M059J (cell line): Measurements from ENCODE around the gene S100A8. TPM values are rescaled to one million over a fixed set of nuclear protein-coding genes. Genes with fewer than 3 reads are reported as not detected.

Experiments used
- DNase-seq: peaks from one replicate; pipeline ENCODE4 v3.0.0-alpha.2; 2012; ENCODE audit warnings: low read depth
- total RNA-seq: library from RNA; depleted of rRNA; stranded (reverse); fragments of >200 nt; shearing (Covaris generic); gene quantifications from 2 replicates; pipeline ENCODE4 v1.2.3, GENCODE V29; 2014

The S100A8 gene
- total RNA-seq, 1 experiment from 2014 or later, result 0.15 TPM

DNA sequence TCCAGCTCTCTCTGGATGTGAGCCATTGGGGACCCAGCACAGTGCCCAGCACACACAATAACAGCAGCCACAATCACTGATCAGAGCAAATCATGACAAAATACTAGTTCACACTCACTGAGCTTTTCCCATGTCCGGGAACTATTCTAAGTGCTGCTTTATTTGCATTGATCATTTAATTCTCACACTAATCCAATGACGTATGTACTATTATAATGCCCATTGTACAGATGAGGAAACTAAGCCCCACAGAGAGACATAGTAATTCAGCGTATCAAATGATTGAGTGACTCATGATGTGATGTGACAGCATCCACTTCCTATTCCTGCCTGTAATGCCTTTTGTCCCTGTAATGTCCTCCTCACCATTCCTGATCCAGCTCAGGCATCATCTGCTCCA lies 1.9 kb upstream of the S100A8 start:
- DNase-seq, result no peak

DNA sequence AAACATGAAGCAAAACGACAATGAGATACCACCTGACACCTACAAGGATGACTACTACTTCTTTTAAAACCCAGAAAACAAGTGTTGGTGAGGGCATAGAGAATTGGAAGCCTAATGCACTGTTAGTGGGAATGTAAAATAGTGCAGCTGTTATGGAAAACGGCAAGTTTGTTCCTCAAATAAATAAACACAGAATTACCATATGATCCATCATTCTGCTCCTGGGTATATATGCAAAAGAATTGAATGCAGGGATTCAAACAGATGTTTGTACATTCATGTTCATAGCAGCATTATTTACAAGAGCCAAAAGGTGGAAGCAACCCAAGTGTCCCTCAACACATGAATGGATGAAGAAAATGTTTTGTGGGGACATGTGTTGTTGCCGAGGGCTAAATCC lies 1.4 kb upstream of the S100A8 start:
- DNase-seq, result no peak

DNA sequence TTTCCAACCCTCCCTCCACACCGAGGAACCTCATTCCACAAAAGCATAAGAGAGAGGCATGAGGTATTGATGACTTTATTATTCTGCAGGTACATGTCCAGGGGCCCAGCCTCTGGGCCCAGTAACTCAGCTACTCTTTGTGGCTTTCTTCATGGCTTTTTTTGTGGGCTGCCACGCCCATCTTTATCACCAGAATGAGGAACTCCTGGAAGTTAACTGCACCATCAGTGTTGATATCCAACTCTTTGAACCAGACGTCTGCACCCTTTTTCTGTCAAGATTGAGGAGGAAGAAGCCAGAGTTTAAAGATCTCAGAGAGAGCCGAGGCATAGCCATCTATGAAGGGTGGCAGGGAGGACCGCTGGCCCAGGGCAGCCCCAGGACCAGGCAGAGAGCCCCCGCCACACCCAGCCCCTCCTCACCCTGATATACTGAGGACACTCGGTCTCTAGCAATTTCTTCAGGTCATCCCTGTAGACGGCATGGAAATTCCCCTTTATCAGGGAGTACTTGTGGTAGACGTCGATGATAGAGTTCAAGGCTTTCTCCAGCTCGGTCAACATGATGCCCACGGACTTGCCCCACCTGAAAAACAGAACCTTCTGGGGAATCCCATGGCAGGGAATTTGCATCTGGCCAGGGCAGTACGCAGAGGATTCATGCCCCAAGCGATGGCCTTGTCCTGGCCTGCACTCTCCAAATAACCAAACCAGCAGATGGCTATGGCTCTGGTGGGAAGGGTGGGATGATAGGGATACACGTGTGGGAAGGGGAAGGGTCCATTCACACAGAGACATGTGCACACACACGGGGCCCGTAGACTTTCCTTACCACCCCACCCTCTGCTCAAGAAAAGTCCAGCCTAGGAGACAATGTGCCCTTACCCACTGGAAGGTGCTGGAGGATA lies 647 bp downstream of the S100A8 start:
- DNase-seq, result no peak

DNA sequence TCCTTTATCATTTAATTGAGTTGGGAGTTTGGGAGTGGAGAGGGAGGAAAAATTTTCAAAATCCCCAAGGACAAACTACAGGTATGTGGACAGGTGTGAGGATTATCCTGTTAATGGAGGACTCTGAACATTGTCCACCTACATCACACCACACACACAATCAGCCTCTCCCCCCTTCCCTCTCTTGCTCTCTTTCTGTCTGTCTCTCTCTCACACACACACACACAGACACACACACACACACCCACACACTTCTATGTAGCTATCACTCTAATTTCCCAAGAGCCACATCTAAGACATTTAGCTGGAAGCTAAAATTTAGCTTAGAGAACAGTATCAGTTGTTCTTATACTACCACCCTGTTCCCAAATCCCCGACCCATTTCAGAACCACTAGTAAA lies 1.5 kb downstream of the S100A8 start:
- DNase-seq, result no peak

DNA sequence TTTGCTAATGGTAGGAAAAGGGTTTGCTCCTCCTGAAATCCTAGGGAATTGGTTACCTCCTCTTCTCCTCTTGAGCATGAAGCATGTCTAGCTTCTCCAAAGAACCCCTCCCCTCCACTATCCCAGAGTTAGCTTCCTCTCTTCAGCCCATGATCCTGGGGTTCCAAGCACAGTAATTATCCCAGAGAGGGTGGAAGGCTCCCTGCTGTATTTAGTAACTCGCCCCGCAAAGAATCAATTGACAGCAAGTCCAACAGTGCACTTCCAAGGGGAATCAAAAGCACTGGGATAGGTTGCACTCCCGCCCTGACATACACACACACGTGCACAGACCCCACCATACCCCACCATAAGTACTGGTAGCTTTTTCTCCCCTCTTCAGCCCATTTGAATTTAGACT lies 3.1 kb downstream of the S100A8 start:
- DNase-seq, result no peak

DNA sequence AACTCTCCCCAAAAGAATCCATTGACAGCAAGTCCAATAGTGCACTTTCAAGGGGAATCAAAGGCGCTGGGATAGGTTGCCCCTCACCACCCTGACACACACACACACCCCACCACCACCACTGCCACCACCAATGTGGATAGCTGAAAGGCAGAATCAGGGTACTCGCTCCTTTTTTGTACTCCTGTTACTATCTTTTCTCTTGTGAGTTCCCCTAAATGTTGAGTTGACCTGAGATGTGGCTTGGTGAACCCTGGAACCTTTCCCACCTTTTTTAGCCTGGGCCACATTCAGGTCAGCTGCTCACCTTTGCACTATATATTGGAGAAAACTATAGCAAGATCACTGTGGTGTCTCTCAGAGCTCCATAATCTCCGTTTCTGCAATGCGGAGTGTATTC lies 3.9 kb downstream of the S100A8 start:
- no peak for DNase-seq

DNA sequence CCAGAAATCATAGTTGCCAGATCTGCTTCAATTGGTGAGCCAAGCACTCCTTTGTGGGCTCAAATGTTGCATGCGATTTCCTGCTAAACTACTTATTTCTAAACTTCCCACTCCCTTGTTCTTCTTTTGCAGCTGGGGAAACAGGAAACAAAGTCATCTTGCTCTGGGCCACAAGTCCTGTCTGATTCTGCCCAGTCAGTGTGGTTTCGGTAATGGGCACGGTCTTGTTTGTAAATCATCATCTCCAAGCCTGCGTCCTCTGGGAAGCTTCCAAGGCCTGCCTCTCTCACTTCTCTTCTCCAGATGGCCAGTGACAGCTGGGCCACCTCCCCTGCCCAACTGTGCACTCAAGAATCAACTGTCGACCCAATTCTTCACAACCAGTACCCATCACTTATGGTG lies 4.4 kb downstream of the S100A8 start:
- DNase-seq, result peak; percentile 6

DNA sequence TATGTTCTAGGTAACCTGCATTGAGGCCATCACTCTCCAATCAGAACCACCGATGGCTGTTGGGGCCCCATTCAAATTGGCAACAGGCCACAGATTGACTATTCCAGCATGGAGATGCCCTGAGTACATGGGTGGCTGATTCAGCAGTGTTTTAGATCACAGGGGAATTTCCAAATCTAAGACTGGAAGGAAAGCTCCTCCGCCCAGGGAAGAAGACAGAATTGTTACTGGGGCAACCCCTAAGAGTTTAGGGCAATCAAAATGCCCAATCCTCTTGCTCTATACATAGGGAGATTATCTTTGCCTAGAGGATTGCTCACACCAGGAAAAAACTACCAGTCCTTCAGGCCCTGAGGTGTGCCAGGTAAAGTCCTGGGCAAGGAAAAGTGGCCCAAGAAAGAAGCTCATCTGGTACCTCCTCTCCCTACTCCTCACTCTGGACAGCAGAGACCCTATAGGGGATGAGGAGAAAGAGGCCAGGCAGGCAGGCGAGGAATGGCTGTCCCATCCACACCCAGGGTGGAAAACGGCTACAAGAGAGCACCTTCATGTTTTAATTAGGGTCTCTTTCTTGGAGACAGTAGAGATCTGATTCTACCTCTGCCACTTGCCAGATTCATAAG lies 5.8 kb downstream of the S100A8 start:
- no peak for DNase-seq

DNA sequence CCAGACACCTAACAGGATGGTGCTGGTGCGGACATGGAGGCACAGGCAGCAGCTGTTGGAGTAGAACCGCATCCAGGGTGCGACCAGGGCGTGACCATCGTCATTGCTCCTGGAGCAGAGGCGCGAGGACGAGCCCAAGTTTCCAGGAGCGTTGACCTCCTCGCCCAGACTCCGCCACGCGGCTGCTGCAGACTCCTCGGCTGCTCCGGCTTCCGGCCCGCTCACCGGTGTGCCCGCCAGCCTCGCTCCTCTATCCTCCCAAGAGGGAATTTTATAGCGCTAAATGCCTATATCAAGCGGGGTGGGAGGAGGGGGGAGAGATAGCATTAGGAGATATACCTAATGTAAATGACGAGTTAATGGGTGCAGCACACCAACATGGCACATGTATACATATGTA lies 10.2 kb downstream of the S100A8 start:
- no peak for DNase-seq

DNA sequence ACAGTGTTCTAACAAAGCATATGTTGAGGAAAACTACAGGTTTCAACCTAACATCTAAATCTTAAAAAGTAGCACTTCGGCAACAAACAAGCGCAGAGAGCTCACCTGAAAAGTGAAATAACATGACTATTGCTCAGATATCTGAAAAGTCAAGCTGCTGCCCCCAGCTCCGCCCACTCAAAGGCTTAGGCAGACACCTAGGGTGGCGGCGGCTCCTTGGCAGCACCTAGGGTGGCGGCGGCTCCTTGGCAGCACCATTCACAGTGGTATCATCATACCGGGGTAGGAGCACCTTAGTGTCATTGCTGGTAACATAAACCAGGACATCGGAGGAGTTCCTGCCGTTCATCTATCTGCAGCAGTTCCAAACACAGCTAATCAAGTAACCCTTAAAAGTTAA lies 11.3 kb downstream of the S100A8 start:
- no peak for DNase-seq

DNA sequence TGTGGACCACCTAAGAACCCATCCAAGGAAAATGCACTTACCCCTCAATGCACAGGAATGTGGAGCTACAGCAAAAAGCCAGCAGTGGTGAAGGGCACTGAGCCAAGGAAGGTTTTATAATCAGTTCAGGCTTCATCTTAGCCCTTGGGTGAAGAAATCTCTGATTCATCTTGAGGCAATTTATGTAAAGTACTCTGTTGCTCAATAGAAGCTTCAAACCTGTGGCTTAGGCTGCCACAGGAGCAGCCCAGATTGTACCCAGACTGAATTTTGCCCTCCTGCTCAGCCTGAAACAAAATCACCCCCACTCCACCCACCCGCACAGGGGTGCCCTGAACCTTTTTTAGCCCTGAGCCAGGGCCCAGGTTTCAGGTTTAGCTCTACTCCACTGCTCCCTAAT lies 15.4 kb downstream of the S100A8 start, which contains the start of gene S100A12:
Gene S100A12 (minus strand): TSS at position 111 of the 400 bp plus-strand sequence. CDS start 1,029 bp downstream, outside the sequence.
- peak; percentile 84 for DNase-seq

DNA sequence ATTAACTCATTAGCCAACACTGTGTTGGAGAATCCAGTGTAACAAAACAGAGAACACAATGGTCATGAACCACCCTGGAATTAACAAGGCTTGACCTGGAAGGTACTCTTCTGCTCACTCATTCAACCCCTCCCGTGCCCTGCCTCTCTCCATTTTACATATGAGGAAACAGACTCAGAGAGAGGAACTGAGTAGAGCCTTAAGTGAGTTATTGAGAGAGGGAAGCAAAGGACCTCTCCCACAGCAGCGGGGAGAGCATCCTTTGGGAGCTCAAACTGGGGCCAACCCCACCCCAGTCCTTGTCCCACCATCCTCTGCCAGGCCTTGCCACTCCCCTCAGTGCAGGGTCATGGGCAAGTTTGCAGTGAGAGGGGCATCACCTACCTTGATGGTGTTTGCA lies 16.8 kb downstream of the S100A8 start:
- no peak for DNase-seq

DNA sequence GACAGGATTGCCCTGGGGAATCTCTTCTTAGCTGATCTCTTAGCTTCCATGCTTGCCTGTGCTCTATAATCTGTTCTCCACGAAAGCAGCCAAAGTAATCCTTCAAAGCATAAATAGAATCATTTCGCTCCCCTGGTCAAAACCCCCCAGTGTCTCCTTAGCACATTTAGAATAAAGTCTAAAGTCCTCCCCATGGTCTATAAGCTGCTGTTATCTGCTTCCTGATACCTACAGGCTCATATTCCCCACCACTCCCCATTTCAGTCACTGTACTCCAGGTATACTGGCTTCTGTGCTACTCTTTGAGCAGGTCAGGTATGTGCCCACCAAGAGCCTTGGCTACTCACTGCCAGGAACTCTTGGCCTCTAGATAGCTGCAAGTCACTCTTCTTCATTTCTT lies 18.3 kb downstream of the S100A8 start:
- DNase-seq, result no peak

DNA sequence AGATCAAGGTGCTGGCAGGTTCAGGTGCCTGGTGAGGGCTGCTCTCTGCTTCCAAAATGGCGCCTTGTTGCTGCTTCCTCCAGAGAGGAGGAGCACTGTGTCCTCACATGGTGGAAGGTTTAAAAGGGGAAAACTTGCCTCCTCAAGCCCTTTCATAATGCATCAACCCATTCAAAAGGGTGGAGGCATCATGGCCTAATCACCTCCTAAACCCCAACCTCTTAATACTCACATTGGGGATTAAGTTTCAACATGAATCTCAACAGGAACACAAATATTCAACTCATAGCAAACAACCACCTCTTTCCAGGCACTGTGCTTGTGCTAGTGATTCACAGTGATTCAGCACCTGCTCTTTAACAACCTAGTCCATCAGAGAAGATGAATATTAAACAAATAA lies 19.6 kb downstream of the S100A8 start:
- no peak for DNase-seq

DNA sequence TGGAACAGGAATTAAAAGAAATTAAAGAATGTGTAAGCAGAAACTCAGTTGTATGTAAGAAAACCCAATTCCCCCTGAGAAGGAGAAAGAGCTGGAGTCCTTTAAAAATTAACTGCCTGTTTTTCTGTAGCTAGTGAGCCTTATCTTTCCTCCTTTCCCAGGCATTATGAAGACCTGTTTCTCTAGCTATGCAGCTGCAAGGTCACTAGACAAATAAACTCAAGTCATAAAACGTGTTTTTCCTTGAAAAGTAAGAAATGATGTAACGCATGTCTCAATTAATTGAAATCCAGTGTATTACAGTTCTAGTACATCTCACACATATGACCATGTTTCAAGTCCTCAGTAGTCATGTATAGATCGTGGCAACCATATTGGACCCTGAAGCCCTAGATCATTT lies 20.7 kb downstream of the S100A8 start:
- no peak for DNase-seq

DNA sequence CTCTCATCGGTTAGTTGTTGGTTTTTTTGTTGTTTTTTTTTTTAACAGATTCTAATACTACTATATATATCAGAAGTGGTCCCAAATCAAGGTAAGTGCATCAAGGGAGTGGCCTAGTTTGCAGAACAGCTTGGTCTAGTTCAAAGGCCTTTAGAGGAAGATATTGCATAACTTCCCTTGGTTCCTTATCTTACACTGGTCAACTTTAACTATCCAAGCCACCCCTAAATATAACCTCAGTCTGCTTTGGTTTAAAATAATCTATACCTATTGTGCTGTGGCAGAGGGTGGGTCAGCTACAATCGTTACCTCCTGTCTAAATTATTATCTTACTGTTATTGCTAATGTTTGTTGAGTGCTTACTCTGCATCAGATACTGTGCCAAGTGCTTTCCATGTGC lies 22.4 kb downstream of the S100A8 start:
- DNase-seq, result no peak

DNA sequence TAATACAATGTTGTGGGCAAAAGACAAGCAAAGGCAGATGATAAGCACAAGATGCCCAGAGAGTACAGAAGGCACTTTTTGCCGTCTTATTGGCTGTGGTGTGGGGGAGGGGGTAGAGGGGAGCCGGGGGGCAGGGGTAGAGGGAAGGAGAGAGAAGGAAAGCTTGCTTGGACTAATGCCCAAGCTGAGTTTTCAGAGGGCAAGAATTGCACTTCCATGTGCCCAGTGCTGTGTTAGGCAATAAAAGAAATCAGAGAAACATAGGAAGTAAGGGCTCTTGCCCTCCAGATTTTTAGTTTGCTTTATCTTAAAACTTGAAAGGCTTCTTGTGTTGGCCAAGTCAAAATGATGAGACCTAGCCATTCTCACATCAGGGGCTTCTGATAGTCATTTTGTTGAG lies 23.8 kb downstream of the S100A8 start:
- DNase-seq, result no peak

DNA sequence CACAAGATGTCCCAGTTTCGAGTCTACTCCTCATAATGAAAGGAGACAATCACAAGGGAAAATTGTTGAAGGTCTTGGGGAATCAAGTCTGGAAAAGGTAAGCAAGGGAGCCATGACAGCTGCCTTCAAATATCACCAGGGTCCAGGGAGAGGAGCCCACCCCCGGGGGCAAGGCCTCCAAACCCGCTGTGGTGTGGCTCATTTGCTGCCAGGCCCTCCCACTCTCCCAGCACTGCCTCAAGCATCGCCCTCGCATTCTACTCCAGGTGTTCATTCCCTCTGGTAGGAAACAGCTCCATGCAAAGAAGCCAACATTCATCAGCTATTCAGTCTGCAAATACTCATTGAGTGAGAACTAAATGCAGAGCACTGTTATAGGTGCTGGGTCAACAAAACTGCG lies 24.6 kb downstream of the S100A8 start:
- no peak for DNase-seq

DNA sequence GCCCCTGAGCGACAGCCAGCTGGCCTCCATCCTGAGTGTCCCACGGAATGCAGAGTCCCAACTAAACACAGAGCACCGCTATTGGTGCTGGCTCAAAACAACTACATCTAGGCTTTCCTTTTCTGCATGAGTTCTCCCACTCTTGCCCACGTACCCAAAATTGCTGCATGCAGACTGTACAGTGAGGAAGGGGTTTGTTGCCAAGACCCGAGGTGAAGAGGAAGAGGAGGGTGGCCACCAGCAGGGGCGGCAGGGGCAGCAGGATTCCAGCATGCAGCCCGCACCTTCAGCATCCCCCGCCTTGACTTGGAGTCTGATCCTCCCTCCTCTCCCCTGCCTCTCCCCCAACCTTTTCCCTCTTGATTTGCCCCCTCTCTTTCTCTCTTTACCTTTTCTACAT lies 25.2 kb downstream of the S100A8 start:
- no peak for DNase-seq

DNA sequence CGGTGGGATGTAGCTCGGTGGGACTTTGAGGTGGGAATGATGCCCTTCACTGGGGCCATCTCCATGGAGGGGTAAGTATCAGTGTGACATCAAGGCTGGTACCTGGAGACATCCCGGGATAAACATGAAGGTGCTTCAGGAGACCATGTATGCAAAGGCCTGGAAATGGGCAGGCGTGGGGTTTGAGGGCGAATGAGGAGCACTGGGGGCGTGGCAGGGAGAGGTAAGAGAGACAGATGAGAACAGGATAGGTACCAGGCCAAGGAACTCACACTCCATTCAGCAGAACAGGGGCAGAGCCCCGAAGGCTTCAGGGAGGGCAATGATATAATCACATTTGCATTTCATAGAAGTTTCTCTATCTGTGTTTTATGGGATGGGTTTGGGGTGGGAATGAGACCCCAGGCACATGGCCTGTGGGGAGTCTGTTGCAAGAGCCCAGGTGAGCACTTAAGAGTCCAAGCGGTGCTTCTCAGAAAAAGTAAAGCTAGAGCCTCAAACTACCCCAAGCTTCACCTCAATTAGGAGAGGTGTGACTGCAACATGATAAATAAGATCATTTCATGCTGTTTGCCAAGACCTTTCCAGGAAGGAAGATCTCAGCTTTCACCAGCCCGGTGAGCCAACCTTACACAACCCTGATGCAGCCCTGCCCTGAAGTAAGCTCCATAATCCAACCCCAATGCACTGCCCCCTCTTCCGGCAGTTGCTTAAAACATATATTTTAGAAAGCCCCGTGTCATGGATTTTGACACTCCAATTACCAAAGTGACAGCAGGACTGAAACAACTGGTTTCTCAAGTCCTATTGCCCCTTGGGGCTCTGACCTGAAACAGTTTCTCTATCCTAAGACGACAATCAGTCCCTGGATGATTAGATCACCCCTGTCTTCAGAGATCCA lies 25.9 kb downstream of the S100A8 start:
- no peak for DNase-seq

DNA sequence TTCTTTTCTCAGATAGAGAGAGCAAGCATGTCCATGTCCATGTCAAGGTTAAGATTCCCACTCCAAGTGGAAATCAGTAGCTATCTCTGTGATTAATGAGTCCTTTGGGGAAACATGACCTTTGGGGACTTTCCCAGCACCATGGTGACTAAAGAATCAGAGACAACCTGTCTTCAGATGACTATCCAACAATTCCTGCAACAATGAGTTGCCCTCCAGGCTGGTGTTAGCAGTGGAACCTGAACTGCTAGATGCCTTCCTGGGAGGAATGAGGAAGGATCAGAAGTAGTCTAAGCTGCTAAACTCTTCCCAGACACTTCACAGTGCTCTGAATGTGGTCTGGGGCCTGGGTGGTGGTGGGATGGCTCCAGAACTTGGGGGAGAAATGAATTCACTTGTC lies 26.7 kb downstream of the S100A8 start:
- no peak for DNase-seq

DNA sequence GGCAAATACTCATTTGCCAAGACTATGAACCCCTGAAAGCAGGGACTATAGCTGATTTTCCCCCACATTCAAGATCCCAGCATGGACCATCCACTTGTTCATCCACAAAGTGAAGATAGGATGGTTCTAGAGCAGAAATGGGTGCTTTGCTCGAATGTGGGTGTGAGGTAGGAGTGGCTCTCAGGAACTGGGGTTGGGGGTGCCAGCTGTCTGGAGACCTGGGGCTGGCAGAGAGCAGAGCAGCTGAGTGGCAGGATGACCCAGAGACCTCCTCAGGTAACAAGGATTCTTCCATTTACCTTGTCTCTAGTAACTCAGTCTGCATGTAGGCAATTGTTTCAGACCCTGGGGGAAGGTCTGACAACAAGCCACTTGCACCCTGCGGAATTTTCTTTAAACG lies 27.2 kb downstream of the S100A8 start:
- DNase-seq, result no peak
